ENCODE results near the gene EEFSEC.

GRCh38 chr3:128336337-128337156 is 183.3 kb downstream of the EEFSEC start:
- TF ChIP-seq, protein P1, sequence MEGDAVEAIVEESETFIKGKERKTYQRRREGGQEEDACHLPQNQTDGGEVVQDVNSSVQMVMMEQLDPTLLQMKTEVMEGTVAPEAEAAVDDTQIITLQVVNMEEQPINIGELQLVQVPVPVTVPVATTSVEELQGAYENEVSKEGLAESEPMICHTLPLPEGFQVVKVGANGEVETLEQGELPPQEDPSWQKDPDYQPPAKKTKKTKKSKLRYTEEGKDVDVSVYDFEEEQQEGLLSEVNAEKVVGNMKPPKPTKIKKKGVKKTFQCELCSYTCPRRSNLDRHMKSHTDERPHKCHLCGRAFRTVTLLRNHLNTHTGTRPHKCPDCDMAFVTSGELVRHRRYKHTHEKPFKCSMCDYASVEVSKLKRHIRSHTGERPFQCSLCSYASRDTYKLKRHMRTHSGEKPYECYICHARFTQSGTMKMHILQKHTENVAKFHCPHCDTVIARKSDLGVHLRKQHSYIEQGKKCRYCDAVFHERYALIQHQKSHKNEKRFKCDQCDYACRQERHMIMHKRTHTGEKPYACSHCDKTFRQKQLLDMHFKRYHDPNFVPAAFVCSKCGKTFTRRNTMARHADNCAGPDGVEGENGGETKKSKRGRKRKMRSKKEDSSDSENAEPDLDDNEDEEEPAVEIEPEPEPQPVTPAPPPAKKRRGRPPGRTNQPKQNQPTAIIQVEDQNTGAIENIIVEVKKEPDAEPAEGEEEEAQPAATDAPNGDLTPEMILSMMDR (conservative IDR thresholded peaks at IDR 0.05): no peak
- no peak for TF ChIP-seq EZH2 (IDR thresholded peaks at IDR 0.05; ENCODE audit: low read depth)
